ENCODE measurements around the gene SALL3. TPM values are rescaled to one million over a fixed set of nuclear protein-coding genes. Genes with fewer than 3 reads are reported as not detected.
A peak's percentile ranks its signal among the peaks of the same experiment; 100 is the strongest.

SALL3 gene
- total and polyA plus RNA-seq, 2 of the 8 experiments (the other 6 are each of a cell fraction or from before 2014, with no cell fraction given), result 10.5 to 46.4 TPM

GRCh38 chr18:78980777-78981380, 1.3 kb downstream of the SALL3 start:
- Histone ChIP-seq H3K4me1 (replicated peaks in 1 of 4; ENCODE audit: control insufficient read depth in 3 of 4, insufficient read depth in 4 of 4, low read length in 3 of 4) (peaks cover 10 to 24% (median 21%) of the 10 kb centered on the region in 4 experiments), H3K4me2 (ENCODE audit: insufficient read depth in 1 of 2, low read depth in 2 of 2, low read length in 2 of 2) (peak overlapping the region; percentile 70 to 84), H2BK15ac (ENCODE audit: low read length) (no peak overlapping the region), H3K18ac (ENCODE audit: extremely low read depth, low read length) (peak overlapping the region; percentile 87), H2AFZ (ENCODE audit: low read length) (no peak overlapping the region), H4K8ac (ENCODE audit: extremely low read depth, insufficient read depth, low read length) (peak overlapping the region; percentile 94), H3K9me3 (ENCODE audit: insufficient read depth in 2 of 2, low read depth in 1 of 2, low read length in 1 of 2) (no peaks in the 10 kb centered on the region), H3K23ac (ENCODE audit: insufficient read length) (no peak overlapping the region), H4K20me1 (replicated peaks in 1 of 2; ENCODE audit: control insufficient read depth in 1 of 2, insufficient read depth in 2 of 2, low read length in 2 of 2) (peaks cover 5 to 15% of the 10 kb centered on the region in 2 experiments), H3K36me3 (ENCODE audit: control insufficient read depth in 2 of 4, insufficient read depth in 4 of 4, low read length in 3 of 4) (peaks cover 0 to 2% (median 0%) of the 10 kb centered on the region in 4 experiments; a peak in 1 of 8 replicates), H3K56ac (replicated peaks; ENCODE audit: insufficient read length, low read depth, low read length) (no peak overlapping the region), H4K91ac (replicated peaks; ENCODE audit: insufficient read length, low read length) (peak overlapping the region; percentile 65), H2AK5ac (ENCODE audit: low read depth, low read length) (no peak overlapping the region), H3K27ac (ENCODE audit: low read depth, low read length) (0 out of 2 replicates have a peak overlapping the region, but pooled peaks have one; percentile 63), H2BK5ac (ENCODE audit: low read depth, low read length) (no peak overlapping the region; the same call in 1 of the 2 replicates), H3K79me2 (ENCODE audit: control insufficient read depth in 1 of 2, insufficient read depth in 2 of 2, low read length in 2 of 2) (peaks cover 0 to 52% of the 10 kb centered on the region in 2 experiments; a peak in 3 of 4 replicates), H3K23me2 (ENCODE audit: low read depth, low read length) (peaks cover 30% of the 10 kb centered on the region), H3K4ac (replicated peaks; ENCODE audit: insufficient read length, low read depth, low read length) (no peak overlapping the region), H3K14ac (ENCODE audit: insufficient read length) (no peak overlapping the region), H3K27me3 (replicated peaks in 1 of 4; ENCODE audit: control insufficient read depth in 3 of 4, extremely low read depth in 1 of 4, insufficient read depth in 3 of 4, low read length in 3 of 4) (peaks cover 17 to 36% (median 29%) of the 10 kb centered on the region in 4 experiments), H2BK120ac (replicated peaks; ENCODE audit: low read depth, low read length) (no peak overlapping the region), H3K9ac (replicated peaks in 1 of 4; ENCODE audit: extremely low read depth in 1 of 4, low read depth in 3 of 4, low read length in 3 of 4) (peak overlapping the region; percentile 65 to 81 (median 72)), H3K79me1 (ENCODE audit: low read depth, low read length) (peaks cover 4% of the 10 kb centered on the region; the same call in 1 of the 2 replicates), H2BK12ac (ENCODE audit: low read depth, low read length) (no peak overlapping the region), H2BK20ac (ENCODE audit: low read length) (no peak overlapping the region), H4K5ac (ENCODE audit: insufficient read length, low read depth, low read length) (peak overlapping the region; percentile 44), H3K4me3 (ENCODE audit: extremely low read depth in 1 of 4, insufficient read depth in 2 of 4, low read depth in 3 of 4, low read length in 4 of 4) (peak overlapping the region; percentile 68 to 93 (median 75))
- 1% methylated on average over 48 of the region's 68 CpGs; no CpG with 5 or more reads in 1 of the 2 experiments for WGBS, 2 experiments (ENCODE audit: extremely low coverage in 1 of 2, insufficient coverage in 1 of 2, insufficient read length in 1 of 2, insufficient replicate concordance in 2 of 2, low coverage in 1 of 2, low lambda C conversion rate in 2 of 2, missing lambda C conversion rate in 1 of 2)
- FAIRE-seq (no peak), DNase-seq (ENCODE audit: low read depth in 1 of 2, low spot score in 2 of 2) (no peak)
- ChIA-PET CTCF (ENCODE audit: partially characterized antibody) (interaction anchor here (0.6 kb wide), 1 partner anchor 161 kb away, joined by 3 read pairs; no protein-coding TSS in a partner anchor), POLR2A (ENCODE audit: partially characterized antibody) (interaction anchor here (0.7 to 1.2 kb wide), 5 partner anchors 9 to 417 kb away, joined by 3 to 4 read pairs (median 3); no protein-coding TSS in a partner anchor)
- peak; percentile 68 for TF ChIP-seq ASH2L (IDR thresholded peaks at IDR 0.05; ENCODE audit: low read length)
- TF ChIP-seq YY1 (IDR thresholded peaks at IDR 0.05; ENCODE audit: low read depth, low read length), result peak; percentile 56; the same call in 1 of the 2 replicates
- TF ChIP-seq JUN (IDR thresholded peaks at IDR 0.05; ENCODE audit: low read depth, low read length), result no peak
- TF ChIP-seq POU5F1 (IDR thresholded peaks at IDR 0.05; ENCODE audit: low read depth, low read length), result no peak
- no peak for TF ChIP-seq EP300 (IDR thresholded peaks at IDR 0.05; ENCODE audit: borderline replicate concordance in 1 of 2, low read depth in 2 of 2, low read length in 2 of 2)
- TF ChIP-seq TEAD4 (IDR thresholded peaks at IDR 0.05; ENCODE audit: low read depth, low read length), result no peak
- TF ChIP-seq, protein P1, sequence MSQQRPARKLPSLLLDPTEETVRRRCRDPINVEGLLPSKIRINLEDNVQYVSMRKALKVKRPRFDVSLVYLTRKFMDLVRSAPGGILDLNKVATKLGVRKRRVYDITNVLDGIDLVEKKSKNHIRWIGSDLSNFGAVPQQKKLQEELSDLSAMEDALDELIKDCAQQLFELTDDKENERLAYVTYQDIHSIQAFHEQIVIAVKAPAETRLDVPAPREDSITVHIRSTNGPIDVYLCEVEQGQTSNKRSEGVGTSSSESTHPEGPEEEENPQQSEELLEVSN (IDR thresholded peaks at IDR 0.05), result no peak
- no peak for TF ChIP-seq JUND (IDR thresholded peaks at IDR 0.05; ENCODE audit: low read length)
- no peak for TF ChIP-seq BACH1 (IDR thresholded peaks at IDR 0.05; ENCODE audit: low read length)
- TF ChIP-seq KDM4A (IDR thresholded peaks at IDR 0.05; ENCODE audit: low read depth, low read length, severe bottlenecking), result peak; percentile 45
- TF ChIP-seq EZH2 (IDR thresholded peaks at IDR 0.05; ENCODE audit: low read depth, low read length, severe bottlenecking), result peak; percentile 21
- TF ChIP-seq EGR1 (IDR thresholded peaks at IDR 0.05; ENCODE audit: borderline replicate concordance, low read depth, low read length), result no peak

Measured in H1 (cell line).